ENCODE results near the gene ARL2. TPM values are rescaled to one million over a fixed set of nuclear protein-coding genes. Genes with fewer than 3 reads are reported as not detected.

The ARL2 gene
- total RNA-seq, 2 donors from 2014 or later, result 155 to 207 TPM

Small RNAs within 50 kb of the gene (microRNA-seq; reads per million reads assigned to microRNA genes)
- 0 to 0.71 reads per million in 2 donors for gene MIR6879 (ENCODE audit: borderline number of aligned reads in 2 of 2, borderline replicate concordance in 1 of 2)

Other genes with a start within 250 kb of the ARL2 start
- gene SF1, start 235.6 kb upstream of the ARL2 start, total RNA-seq, result 100 to 1,000 TPM; 196 to 213 TPM
- 10 to 100 TPM; 19.4 to 20.4 TPM for gene MAP4K2, start 210.9 kb upstream of the ARL2 start, total RNA-seq
- gene MEN1, start 203.6 kb upstream of the ARL2 start, total RNA-seq, result 1 to 10 TPM; 7.2 to 9.8 TPM
- 1 to 10 TPM in 1 of 2 donors, under 1 TPM in 1; 0.33 to 1.0 TPM for gene CDC42BPG, start 169.5 kb upstream of the ARL2 start, total RNA-seq
- gene EHD1, start 135.5 kb upstream of the ARL2 start, total RNA-seq, result 10 to 100 TPM; 29.5 to 34.1 TPM
- gene ATG2A, start 97.0 kb upstream of the ARL2 start, total RNA-seq, result 10 to 100 TPM; 16.0 to 24.1 TPM
- 10 to 100 TPM; 21.5 to 23.0 TPM for gene PPP2R5B, start 89.5 kb upstream of the ARL2 start, total RNA-seq
- not detected for gene GPHA2, start 78.3 kb upstream of the ARL2 start, total RNA-seq
- gene MAJIN, start 42.1 kb upstream of the ARL2 start, total RNA-seq, result not detected
- gene BATF2, start 17.2 kb upstream of the ARL2 start, total RNA-seq, result 1 to 10 TPM; 1.1 to 1.6 TPM
- gene SNX15, start 13.3 kb downstream of the ARL2 start, total RNA-seq, result 10 to 100 TPM; 19.4 to 21.8 TPM
- gene SAC3D1, start 27.1 kb downstream of the ARL2 start, total RNA-seq, result 1 to 10 TPM; 5.4 to 6.8 TPM
- 10 to 100 TPM in 1 of 2 donors, 1 to 10 TPM in 1; 6.0 to 18.9 TPM for gene NAALADL1, start 44.4 kb downstream of the ARL2 start, total RNA-seq
- gene CDCA5, start 69.9 kb downstream of the ARL2 start, total RNA-seq, result under 1 TPM; 0.16 to 0.52 TPM
- 10 to 100 TPM; 26.7 to 38.4 TPM for gene ZFPL1, start 70.1 kb downstream of the ARL2 start, total RNA-seq
- gene VPS51, start 82.1 kb downstream of the ARL2 start, total RNA-seq, result 100 to 1,000 TPM in 1 of 2 donors, 10 to 100 TPM in 1; 98.5 to 147 TPM
- 100 to 1,000 TPM; 134 to 199 TPM for gene TM7SF2, start 97.7 kb downstream of the ARL2 start, total RNA-seq
- gene ZNHIT2, start 103.5 kb downstream of the ARL2 start, total RNA-seq, result 10 to 100 TPM in 1 of 2 donors, 1 to 10 TPM in 1; 8.7 to 12.0 TPM
- 100 to 1,000 TPM; 361 to 585 TPM for gene FAU, start 108.0 kb downstream of the ARL2 start, total RNA-seq
- gene MRPL49, start 108.2 kb downstream of the ARL2 start, total RNA-seq, result 10 to 100 TPM; 38.8 to 47.8 TPM
- 10 to 100 TPM; 29.1 to 52.0 TPM for gene SYVN1, start 120.4 kb downstream of the ARL2 start, total RNA-seq
- gene SPDYC, start 156.1 kb downstream of the ARL2 start, total RNA-seq, result not detected
- 10 to 100 TPM; 89.9 to 93.0 TPM for gene CAPN1, start 167.8 kb downstream of the ARL2 start, total RNA-seq
- gene POLA2, start 247.8 kb downstream of the ARL2 start, total RNA-seq, result 10 to 100 TPM in 1 of 2 donors, 1 to 10 TPM in 1; 4.5 to 12.4 TPM